Measurements from ENCODE around the gene RSRC1.

The RSRC1 gene

GRCh38 chr3:158355623-158356588 is 246.0 kb downstream of the RSRC1 start:
- TF ChIP-seq EZH2 (IDR thresholded peaks at IDR 0.05; ENCODE audit: borderline replicate concordance, low read depth, low read length, severe bottlenecking) (no peak), CTCF (IDR thresholded peaks at IDR 0.05; ENCODE audit: borderline replicate concordance, extremely low read depth, low read length, poor library complexity, severe bottlenecking) (no peak)
- H3K27ac ChIP-seq (ENCODE audit: low read length): no peak overlapping the region
- peaks cover 17% of the 10 kb centered on the region for H3K9me3 ChIP-seq (ENCODE audit: insufficient read depth, low read length, severe bottlenecking)
- no peak for ATAC-seq (ENCODE audit: insufficient read depth, low read depth)
- H3K4me3 ChIP-seq (ENCODE audit: low read depth in 1 of 2, low read length in 2 of 2): no peak overlapping the region
- no peak overlapping the region for H3K9ac ChIP-seq (ENCODE audit: low read depth, low read length)
- no peaks in the 10 kb centered on the region for H3K79me2 ChIP-seq (ENCODE audit: insufficient read depth, low read length)
- no peak overlapping the region for H2AFZ ChIP-seq (ENCODE audit: low read depth, low read length)
- no peak for DNase-seq
- peaks cover 6% of the 10 kb centered on the region; the same call in 1 of the 2 replicates for H3K4me1 ChIP-seq (ENCODE audit: insufficient read depth, low read length)
- H3K4me2 ChIP-seq (ENCODE audit: insufficient read depth, low read length): no peak overlapping the region
- no peaks in the 10 kb centered on the region for H3K27me3 ChIP-seq (ENCODE audit: insufficient read depth, low read length, poor library complexity)
- H3K36me3 ChIP-seq (ENCODE audit: insufficient read depth, low read length): peaks cover 29% of the 10 kb centered on the region
- H4K20me1 ChIP-seq (ENCODE audit: insufficient read depth, low read length): no peaks in the 10 kb centered on the region

- Histone ChIP-seq H2AFZ (ENCODE audit: low read depth, low read length) (no peak overlapping the region), H4K20me1 (ENCODE audit: insufficient read depth, low read length) (no peaks in the 10 kb centered on the region), H3K79me2 (ENCODE audit: insufficient read depth, low read length) (no peaks in the 10 kb centered on the region), H3K9ac (ENCODE audit: low read depth, low read length) (no peak overlapping the region), H3K4me1 (ENCODE audit: insufficient read depth, low read length) (no peaks in the 10 kb centered on the region), H3K9me3 (ENCODE audit: insufficient read depth, low read length, severe bottlenecking) (peaks cover 17% of the 10 kb centered on the region), H3K4me3 (ENCODE audit: low read depth in 1 of 2, low read length in 2 of 2) (no peak overlapping the region), H3K27me3 (ENCODE audit: insufficient read depth, low read length, poor library complexity) (no peaks in the 10 kb centered on the region), H3K27ac (ENCODE audit: low read length) (no peak overlapping the region), H3K36me3 (ENCODE audit: insufficient read depth, low read length) (peaks cover 33% of the 10 kb centered on the region), H3K4me2 (ENCODE audit: insufficient read depth, low read length) (no peak overlapping the region)
- ATAC-seq (ENCODE audit: insufficient read depth, low read depth) (no peak), DNase-seq (no peak)
- TF ChIP-seq CTCF (IDR thresholded peaks at IDR 0.05; ENCODE audit: borderline replicate concordance, extremely low read depth, low read length, poor library complexity, severe bottlenecking) (no peak), EZH2 (IDR thresholded peaks at IDR 0.05; ENCODE audit: borderline replicate concordance, low read depth, low read length, severe bottlenecking) (no peak)
Observed at GRCh38 chr3:158359339-158359738, 249.4 kb downstream of the RSRC1 start.

- Histone ChIP-seq H3K9me3 (ENCODE audit: insufficient read depth, low read length, severe bottlenecking) (peaks cover 17% of the 10 kb centered on the region), H3K4me2 (ENCODE audit: insufficient read depth, low read length) (no peak overlapping the region), H3K27ac (ENCODE audit: low read length) (no peak overlapping the region), H3K9ac (ENCODE audit: low read depth, low read length) (no peak overlapping the region), H3K79me2 (ENCODE audit: insufficient read depth, low read length) (no peaks in the 10 kb centered on the region), H3K4me3 (ENCODE audit: low read depth in 1 of 2, low read length in 2 of 2) (no peak overlapping the region), H3K4me1 (ENCODE audit: insufficient read depth, low read length) (no peaks in the 10 kb centered on the region), H2AFZ (ENCODE audit: low read depth, low read length) (no peak overlapping the region), H4K20me1 (ENCODE audit: insufficient read depth, low read length) (no peaks in the 10 kb centered on the region), H3K27me3 (ENCODE audit: insufficient read depth, low read length, poor library complexity) (no peaks in the 10 kb centered on the region), H3K36me3 (ENCODE audit: insufficient read depth, low read length) (peaks cover 33% of the 10 kb centered on the region)
- TF ChIP-seq EZH2 (IDR thresholded peaks at IDR 0.05; ENCODE audit: borderline replicate concordance, low read depth, low read length, severe bottlenecking) (no peak), CTCF (IDR thresholded peaks at IDR 0.05; ENCODE audit: borderline replicate concordance, extremely low read depth, low read length, poor library complexity, severe bottlenecking) (no peak)
- no peak for ATAC-seq (ENCODE audit: insufficient read depth, low read depth)
- DNase-seq: no peak
Observed at GRCh38 chr3:158360756-158361448, 251.0 kb downstream of the RSRC1 start.
